Measurements from ENCODE around the gene MRPL44.
A peak's percentile ranks its signal among the peaks of the same experiment; 100 is the strongest.

MRPL44 gene

GRCh38 chr2:223957092-223957851 lies at the start of gene MRPL44:
Gene MRPL44, plus strand, starts transcription at chr2:223957463. Its CDS starts 10 bp downstream, at chr2:223957473.
- Histone ChIP-seq H3K9me3 (no peaks in the 10 kb centered on the region), H3K4me1 (peaks cover 0 to 54% (median 43%) of the 10 kb centered on the region in 4 donors), H3K4me3 (peak within 1 kb of the TSS; percentile 97 to 99), H3K27me3 (no peaks in the 10 kb centered on the region), H3K27ac (peak within 1 kb of the TSS; percentile 87 to 95), H3K36me3 (peaks cover 0 to 6% (median 0%) of the 10 kb centered on the region in 3 donors)
- intact Hi-C loops (cut with DNase I; ENCODE audit: low total_unique reads): no loop called here
- TF ChIP-seq CTCF (IDR thresholded peaks at IDR 0.05): no peak
- peak; percentile 94 to 98 for DNase-seq

DNA sequence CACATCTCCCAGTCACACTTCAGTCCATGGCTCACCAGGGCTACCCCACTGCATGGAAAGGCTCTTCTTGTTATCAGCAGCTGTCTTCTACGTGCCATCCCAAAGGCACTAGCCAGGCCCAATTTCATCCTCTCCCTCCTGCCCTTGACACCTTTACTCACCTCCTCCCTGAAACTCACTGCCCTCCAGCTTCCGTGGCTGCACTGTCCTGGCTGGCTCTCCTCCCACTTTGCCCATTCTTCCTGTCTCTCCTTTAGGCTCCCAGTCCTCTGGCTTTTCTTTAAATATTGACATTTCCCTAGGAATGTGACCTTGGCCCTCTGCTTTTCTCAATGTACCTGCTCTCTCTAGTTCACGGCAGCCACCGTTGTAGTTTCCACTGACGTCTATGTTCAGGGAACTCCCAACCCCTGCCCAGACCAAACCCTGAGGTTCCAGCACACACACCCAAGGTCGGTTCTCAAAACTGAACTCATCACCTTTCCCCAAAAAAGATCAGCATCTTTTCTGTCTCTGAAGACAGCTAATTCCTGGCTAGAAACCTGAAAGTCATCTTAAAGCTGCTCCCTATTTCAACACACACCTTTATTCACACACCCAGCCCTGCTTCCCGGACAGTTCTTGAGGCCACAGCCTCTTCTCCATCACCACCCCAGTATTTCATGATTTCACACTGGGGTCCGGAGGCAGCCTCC lies 48.8 kb upstream of the MRPL44 start:
- peaks cover 0 to 12% (median 4%) of the 10 kb centered on the region in 4 donors for H3K4me1 ChIP-seq
- H3K4me3 ChIP-seq: no peak overlapping the region
- no peaks in the 10 kb centered on the region for H3K27me3 ChIP-seq
- intact Hi-C loops (cut with DNase I; ENCODE audit: low total_unique reads): no loop called here
- DNase-seq: no peak
- no peaks in the 10 kb centered on the region for H3K9me3 ChIP-seq
- peaks cover 10 to 20% (median 18%) of the 10 kb centered on the region in 3 donors for H3K36me3 ChIP-seq
- no peak overlapping the region for H3K27ac ChIP-seq
- no peak for TF ChIP-seq CTCF (IDR thresholded peaks at IDR 0.05)

DNA sequence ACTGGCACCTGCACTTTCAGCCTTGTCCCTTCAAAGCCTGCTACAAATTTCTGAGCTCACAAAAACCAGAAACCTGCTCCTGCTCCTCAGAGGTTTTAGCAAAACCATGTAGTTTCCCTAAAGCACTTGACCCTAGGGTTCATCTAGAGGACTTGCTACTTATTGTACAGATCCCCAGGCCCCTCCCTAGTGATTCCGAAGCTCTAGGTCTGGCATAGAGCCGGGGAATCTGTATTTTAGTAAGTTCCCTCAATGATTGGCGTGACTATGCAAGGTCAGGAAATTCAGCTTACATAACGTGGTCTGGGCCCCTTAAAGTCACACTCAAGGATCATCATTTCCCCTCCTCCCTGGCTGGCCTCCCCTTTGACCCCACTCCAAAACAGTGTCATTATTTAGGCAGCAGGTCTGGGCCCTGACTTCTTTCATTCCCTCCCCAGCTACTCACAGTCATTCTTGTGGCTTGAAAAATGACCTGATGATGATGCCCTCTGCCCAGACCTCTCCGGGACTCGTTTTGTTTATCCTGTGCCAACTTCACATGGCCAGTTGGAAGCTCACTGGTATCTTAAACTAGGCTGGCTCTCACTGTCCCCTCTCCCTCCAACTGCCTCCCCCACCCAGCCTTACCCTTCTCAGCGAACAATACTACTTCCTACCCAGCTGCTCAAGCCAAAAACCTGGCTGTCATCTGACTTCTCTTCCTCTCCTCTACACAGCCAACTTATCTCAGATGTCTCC lies 48.1 kb upstream of the MRPL44 start:
- H3K4me1 ChIP-seq: peaks cover 0 to 15% (median 4%) of the 10 kb centered on the region in 4 donors
- H3K9me3 ChIP-seq: no peaks in the 10 kb centered on the region
- intact Hi-C loops (cut with DNase I; ENCODE audit: low total_unique reads): no loop called here
- TF ChIP-seq CTCF (IDR thresholded peaks at IDR 0.05): no peak
- H3K27ac ChIP-seq: no peak overlapping the region
- peaks cover 10 to 17% (median 13%) of the 10 kb centered on the region in 3 donors for H3K36me3 ChIP-seq
- no peak for DNase-seq
- no peak overlapping the region for H3K4me3 ChIP-seq
- H3K27me3 ChIP-seq: no peaks in the 10 kb centered on the region

- H3K27me3 ChIP-seq: no peaks in the 10 kb centered on the region
- DNase-seq: no peak
- no peak overlapping the region for H3K27ac ChIP-seq
- no peak for TF ChIP-seq CTCF (IDR thresholded peaks at IDR 0.05)
- no peaks in the 10 kb centered on the region for H3K9me3 ChIP-seq
- H3K4me1 ChIP-seq: peaks cover 0 to 26% (median 3%) of the 10 kb centered on the region in 4 donors
- intact Hi-C loops (cut with DNase I; ENCODE audit: low total_unique reads): no loop called here
- no peak overlapping the region for H3K4me3 ChIP-seq
- H3K36me3 ChIP-seq: peaks cover 15 to 35% (median 21%) of the 10 kb centered on the region in 3 donors
Measured at GRCh38 chr2:223914324-223914723, 42.9 kb upstream of the MRPL44 start.

- no peaks in the 10 kb centered on the region for H3K27me3 ChIP-seq
- H3K27ac ChIP-seq: no peak overlapping the region
- DNase-seq: no peak
- no peak overlapping the region for H3K4me3 ChIP-seq
- peaks cover 15 to 35% (median 21%) of the 10 kb centered on the region in 3 donors for H3K36me3 ChIP-seq
- intact Hi-C loops (cut with DNase I; ENCODE audit: low total_unique reads): no loop called here
- H3K4me1 ChIP-seq: peaks cover 0 to 21% (median 0%) of the 10 kb centered on the region in 4 donors
- H3K9me3 ChIP-seq: no peaks in the 10 kb centered on the region
- no peak for TF ChIP-seq CTCF (IDR thresholded peaks at IDR 0.05)
Measured at GRCh38 chr2:223915071-223915470, 42.2 kb upstream of the MRPL44 start.
